ENCODE measurements around the gene PRKAG3. TPM values are rescaled to one million over a fixed set of nuclear protein-coding genes. Genes with fewer than 3 reads are reported as not detected.

Gene PRKAG3
- total RNA-seq, 4 donors from 2014 or later = not detected

DNA sequence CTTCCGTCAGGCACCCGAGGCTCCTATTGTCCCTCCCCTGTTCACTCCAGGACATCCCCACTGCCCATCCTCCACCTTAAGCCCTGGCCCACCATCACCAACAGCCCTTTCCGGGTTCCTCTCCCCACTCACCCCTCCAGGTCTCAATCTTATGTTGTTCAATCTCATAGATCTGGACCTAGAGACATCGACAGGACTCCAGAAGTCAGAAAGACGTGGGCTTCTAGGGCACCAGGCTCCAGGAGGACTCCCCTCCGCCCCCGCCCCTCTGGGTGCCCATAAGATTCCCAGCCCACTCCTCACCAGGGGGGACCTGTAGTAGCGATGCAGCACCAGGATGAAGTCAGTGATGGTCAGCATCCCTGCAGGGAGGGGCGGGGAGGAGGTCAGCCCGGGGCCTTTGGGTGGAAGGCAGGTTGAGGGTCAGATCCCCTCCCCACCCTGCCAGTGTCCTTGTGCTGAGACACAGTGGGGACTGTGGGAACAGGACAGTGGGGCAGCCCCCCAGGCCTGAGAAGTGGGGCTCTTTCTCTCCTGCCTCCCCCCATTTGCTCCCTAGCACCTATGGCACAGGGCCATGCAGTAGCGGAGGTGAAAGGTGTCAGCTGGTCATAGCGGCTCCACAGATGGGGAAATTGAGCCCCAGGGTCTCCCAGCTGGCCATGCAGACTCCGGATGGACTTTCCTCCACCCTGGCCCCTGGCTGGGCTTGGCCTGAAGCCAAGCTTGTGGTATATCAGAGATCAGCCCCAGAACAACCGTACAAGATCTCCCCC, 3.7 kb downstream of the PRKAG3 start:
- Histone ChIP-seq H3K9me3 (no peaks in the 10 kb centered on the region), H3K4me3 (replicated peaks in 1 of 3) (no peak overlapping the region), H3K36me3 (no peaks in the 10 kb centered on the region), H3K4me1 (peaks cover 0 to 4% of the 10 kb centered on the region in 2 donors), H3K27me3 (no peaks in the 10 kb centered on the region), H3K27ac (no peak overlapping the region)
- 67 to 72% methylated on average over 13 to 14 of the region's 14 CpGs for WGBS, 2 donors
- intact Hi-C loops (cut with DNase I) = no loop called here
- no peak for DNase-seq
- TF ChIP-seq, protein P1, sequence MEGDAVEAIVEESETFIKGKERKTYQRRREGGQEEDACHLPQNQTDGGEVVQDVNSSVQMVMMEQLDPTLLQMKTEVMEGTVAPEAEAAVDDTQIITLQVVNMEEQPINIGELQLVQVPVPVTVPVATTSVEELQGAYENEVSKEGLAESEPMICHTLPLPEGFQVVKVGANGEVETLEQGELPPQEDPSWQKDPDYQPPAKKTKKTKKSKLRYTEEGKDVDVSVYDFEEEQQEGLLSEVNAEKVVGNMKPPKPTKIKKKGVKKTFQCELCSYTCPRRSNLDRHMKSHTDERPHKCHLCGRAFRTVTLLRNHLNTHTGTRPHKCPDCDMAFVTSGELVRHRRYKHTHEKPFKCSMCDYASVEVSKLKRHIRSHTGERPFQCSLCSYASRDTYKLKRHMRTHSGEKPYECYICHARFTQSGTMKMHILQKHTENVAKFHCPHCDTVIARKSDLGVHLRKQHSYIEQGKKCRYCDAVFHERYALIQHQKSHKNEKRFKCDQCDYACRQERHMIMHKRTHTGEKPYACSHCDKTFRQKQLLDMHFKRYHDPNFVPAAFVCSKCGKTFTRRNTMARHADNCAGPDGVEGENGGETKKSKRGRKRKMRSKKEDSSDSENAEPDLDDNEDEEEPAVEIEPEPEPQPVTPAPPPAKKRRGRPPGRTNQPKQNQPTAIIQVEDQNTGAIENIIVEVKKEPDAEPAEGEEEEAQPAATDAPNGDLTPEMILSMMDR (IDR thresholded peaks at IDR 0.05) = no peak
- no peak for TF ChIP-seq POLR2A (IDR thresholded peaks at IDR 0.05)

DNA sequence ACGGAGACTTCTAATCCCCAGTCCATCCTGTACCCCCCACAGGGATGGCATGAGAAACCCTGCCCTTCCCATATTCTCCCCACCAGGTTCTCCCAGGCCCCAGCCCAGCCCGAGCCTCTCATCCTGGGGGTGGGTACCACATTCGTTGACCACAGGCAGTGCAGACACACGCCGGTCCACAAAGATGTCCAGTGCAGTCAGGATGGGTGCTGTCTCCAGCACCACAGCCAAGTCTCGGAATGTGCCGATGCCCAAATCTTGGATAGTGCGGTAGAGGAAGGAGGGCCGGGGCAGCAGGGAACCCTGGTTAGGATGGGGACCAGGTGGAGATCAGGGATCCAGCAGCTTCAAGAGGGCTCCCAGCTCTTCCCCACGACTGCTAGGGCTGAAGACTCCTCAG, 4.8 kb downstream of the PRKAG3 start:
- intact Hi-C loops (cut with DNase I) = no loop called here
- H3K9me3 ChIP-seq = no peaks in the 10 kb centered on the region
- no peak for DNase-seq
- no peaks in the 10 kb centered on the region for H3K36me3 ChIP-seq
- TF ChIP-seq POLR2A (IDR thresholded peaks at IDR 0.05) = no peak
- TF ChIP-seq, protein P1 (IDR thresholded peaks at IDR 0.05) = no peak
- no peak overlapping the region for H3K27ac ChIP-seq
- H3K4me3 ChIP-seq (replicated peaks in 1 of 3) = no peak overlapping the region
- 86 to 92% methylated on average over 2 to 10 of the region's 10 CpGs for WGBS, 2 donors
- peaks cover 0 to 2% of the 10 kb centered on the region in 2 donors for H3K4me1 ChIP-seq
- no peaks in the 10 kb centered on the region for H3K27me3 ChIP-seq

DNA sequence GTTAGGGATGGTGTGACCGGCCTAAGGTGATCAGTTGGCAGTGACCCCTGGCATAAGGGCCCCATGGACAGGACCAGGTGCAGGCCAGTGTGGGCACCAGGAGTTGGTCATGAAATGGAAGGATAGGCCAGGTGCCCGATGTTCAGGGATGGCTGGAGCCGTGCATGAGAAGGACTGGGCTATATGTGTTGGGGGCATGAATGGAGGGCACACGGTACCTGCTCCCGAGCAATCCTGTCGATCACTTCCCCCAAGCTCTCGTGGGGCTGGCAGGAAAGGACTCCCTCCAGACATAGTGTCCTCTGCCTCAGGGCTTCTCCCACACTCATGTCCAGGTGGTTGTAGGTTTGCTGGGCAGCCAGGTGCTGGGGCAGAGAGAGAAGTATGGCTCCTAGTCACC, 7.6 kb downstream of the PRKAG3 start:
- Histone ChIP-seq H3K4me3 (replicated peaks in 1 of 3) (no peak overlapping the region), H3K27ac (no peak overlapping the region), H3K4me1 (no peaks in the 10 kb centered on the region), H3K9me3 (no peaks in the 10 kb centered on the region), H3K27me3 (no peaks in the 10 kb centered on the region), H3K36me3 (no peaks in the 10 kb centered on the region)
- TF ChIP-seq POLR2A (IDR thresholded peaks at IDR 0.05) = no peak
- TF ChIP-seq, protein P1 (IDR thresholded peaks at IDR 0.05) = no peak
- intact Hi-C loops (cut with DNase I) = no loop called here
- WGBS, 2 donors = 84 to 93% methylated on average over 3 to 7 of the region's 7 CpGs
- no peak for DNase-seq

DNA sequence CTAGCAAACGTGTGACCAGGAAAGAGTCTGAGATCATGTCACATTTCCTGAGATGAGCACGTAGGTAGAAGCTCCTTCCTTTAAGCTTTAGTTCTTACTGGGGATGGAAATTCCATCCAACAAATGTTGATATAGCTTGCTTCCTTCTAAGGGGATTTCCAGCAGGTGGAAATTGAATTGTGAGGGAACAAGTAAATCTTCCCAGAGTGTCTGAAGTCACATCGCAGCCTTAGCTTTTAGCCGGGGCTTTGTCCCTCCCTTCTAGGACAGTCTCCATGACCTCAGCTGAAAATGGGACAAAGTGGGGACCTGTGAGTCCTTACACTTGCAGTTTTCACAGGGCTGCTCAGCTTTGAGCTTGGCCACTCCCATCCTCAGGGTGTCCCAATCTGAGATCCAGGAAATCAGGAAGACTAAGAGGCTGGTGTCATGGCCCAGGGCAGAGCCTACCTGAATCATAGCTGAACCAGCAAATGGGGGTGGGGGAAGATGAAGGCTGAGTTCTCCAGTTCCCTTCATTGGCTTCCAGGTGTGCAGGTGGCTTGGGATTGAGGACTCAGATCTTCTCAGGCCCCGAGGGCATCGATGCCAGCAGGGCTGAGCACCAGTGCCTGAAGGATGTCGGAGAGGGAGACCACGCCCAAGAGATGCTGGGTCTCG, 8.3 kb downstream of the PRKAG3 start:
- no peak overlapping the region for H3K27ac ChIP-seq
- 87 to 90% methylated on average over 9 of the region's 9 CpGs for WGBS, 2 donors
- TF ChIP-seq POLR2A (IDR thresholded peaks at IDR 0.05) = no peak
- TF ChIP-seq, protein P1 (IDR thresholded peaks at IDR 0.05) = no peak
- H3K9me3 ChIP-seq = no peaks in the 10 kb centered on the region
- intact Hi-C loops (cut with DNase I) = no loop called here
- H3K4me3 ChIP-seq (replicated peaks in 1 of 3) = no peak overlapping the region
- no peaks in the 10 kb centered on the region for H3K36me3 ChIP-seq
- no peak for DNase-seq
- H3K4me1 ChIP-seq = no peaks in the 10 kb centered on the region
- H3K27me3 ChIP-seq = no peaks in the 10 kb centered on the region

DNA sequence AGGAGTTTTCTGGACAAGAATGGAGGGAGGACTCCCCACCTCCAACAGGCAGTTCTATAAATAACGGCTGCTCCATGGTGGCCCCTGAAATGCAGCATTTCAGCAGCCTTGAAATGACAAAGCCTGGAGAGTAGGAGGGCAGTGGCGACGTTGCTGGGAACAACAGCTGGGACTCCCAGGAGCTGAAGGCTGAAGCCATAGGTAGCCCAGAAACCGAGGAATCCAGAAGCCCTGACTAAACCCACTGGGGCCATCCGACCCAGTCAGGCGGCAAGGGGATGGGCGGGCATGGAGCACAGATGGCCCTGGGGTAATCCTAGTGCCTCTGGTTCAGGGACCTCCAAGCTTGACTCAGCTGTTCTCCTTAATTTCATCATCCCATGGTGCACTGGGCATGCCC, 9.0 kb downstream of the PRKAG3 start:
- no peaks in the 10 kb centered on the region for H3K4me1 ChIP-seq
- no peak for TF ChIP-seq POLR2A (IDR thresholded peaks at IDR 0.05)
- TF ChIP-seq, protein P1 (IDR thresholded peaks at IDR 0.05) = no peak
- WGBS, 2 donors = 66 to 72% methylated on average over 7 of the region's 7 CpGs
- H3K9me3 ChIP-seq = no peaks in the 10 kb centered on the region
- no peak for DNase-seq
- no peaks in the 10 kb centered on the region for H3K36me3 ChIP-seq
- no peaks in the 10 kb centered on the region for H3K27me3 ChIP-seq
- intact Hi-C loops (cut with DNase I) = no loop called here
- no peak overlapping the region for H3K4me3 ChIP-seq (replicated peaks in 1 of 3)
- H3K27ac ChIP-seq = no peak overlapping the region
